ENCODE measurements around the gene ATP4A.

- TF ChIP-seq CTCF (conservative IDR thresholded peaks at IDR 0.05; ENCODE audit: low read length): no peak
- no peak for TF ChIP-seq EZH2phosphoT487 (IDR thresholded peaks at IDR 0.05; ENCODE audit: borderline replicate concordance)
Observed at GRCh38 chr19:35516310-35516709, 47.1 kb downstream of the ATP4A start.

Data from Loucy (cell line).